SK-N-SH treated with all-trans-retinoic acid at 6 μM for 48 hours (cell line): Measurements from ENCODE around the gene MACROH2A2.

Source experiments
- ARNTL ChIP-seq: fragments of 450-650 bp; formaldehyde crosslinking; IDR thresholded peaks from 2 replicates; pipeline ENCODE4 v1.5.0; 2020; ENCODE audit warnings: low read depth, mild to moderate bottlenecking, moderate library complexity, borderline replicate concordance
- CSDC2 ChIP-seq: fragments of 250-450 bp; sonication (Bioruptor Pico); IDR thresholded peaks from 2 replicates; pipeline ENCODE4 v1.5.0; 2020; ENCODE audit warnings: mild to moderate bottlenecking, moderate library complexity
- ESRRG ChIP-seq: fragments of 250-450 bp; sonication (Bioruptor Pico); IDR thresholded peaks from 2 replicates; pipeline ENCODE4 v1.6.1; 2021; ENCODE audit warnings: mild to moderate bottlenecking
- PPARA ChIP-seq: fragments of 250-450 bp; sonication (Bioruptor Pico); IDR thresholded peaks from 2 replicates; pipeline ENCODE4 v1.5.0; 2020; ENCODE audit warnings: mild to moderate bottlenecking, borderline replicate concordance
- TCF4 ChIP-seq: fragments of 250-450 bp; sonication (Bioruptor Pico); IDR thresholded peaks from 2 replicates; pipeline ENCODE4 v1.8.0; 2021; ENCODE audit warnings: mild to moderate bottlenecking, moderate library complexity, borderline replicate concordance
- TOX ChIP-seq: fragments of 250-450 bp; sonication (Bioruptor Pico); IDR thresholded peaks from 2 replicates; pipeline ENCODE4 v1.8.0; 2021; ENCODE audit warnings: mild to moderate bottlenecking, moderate library complexity, borderline replicate concordance
- ZC3H10 ChIP-seq: fragments of 250-450 bp; sonication (Bioruptor Pico); IDR thresholded peaks from 2 replicates; pipeline ENCODE4 v1.5.1; 2021; ENCODE audit warnings: mild to moderate bottlenecking, moderate library complexity
- ZFP3 ChIP-seq: fragments of 250-450 bp; sonication (Bioruptor Pico); IDR thresholded peaks from 2 replicates; pipeline ENCODE4 v1.5.0; 2020; ENCODE audit warnings: mild to moderate bottlenecking, moderate library complexity
- TF ChIP-seq, protein P1 (sequence below): fragments of 250-450 bp; sonication (Bioruptor Pico); IDR thresholded peaks from 2 replicates; pipeline ENCODE4 v1.8.0; 2020; ENCODE audit warnings: mild to moderate bottlenecking, moderate library complexity, borderline replicate concordance
- TF ChIP-seq, protein P2 (sequence below): fragments of 250-450 bp; sonication (Bioruptor Pico); IDR thresholded peaks from 2 replicates; pipeline ENCODE4 v1.5.0; 2020; ENCODE audit warnings: mild to moderate bottlenecking, moderate library complexity
- TF ChIP-seq, protein P3 (sequence below): fragments of 250-450 bp; sonication (Bioruptor Pico); IDR thresholded peaks from 2 replicates; pipeline ENCODE4 v1.5.1; 2020; ENCODE audit warnings: low read depth, mild to moderate bottlenecking, moderate library complexity

DNA sequence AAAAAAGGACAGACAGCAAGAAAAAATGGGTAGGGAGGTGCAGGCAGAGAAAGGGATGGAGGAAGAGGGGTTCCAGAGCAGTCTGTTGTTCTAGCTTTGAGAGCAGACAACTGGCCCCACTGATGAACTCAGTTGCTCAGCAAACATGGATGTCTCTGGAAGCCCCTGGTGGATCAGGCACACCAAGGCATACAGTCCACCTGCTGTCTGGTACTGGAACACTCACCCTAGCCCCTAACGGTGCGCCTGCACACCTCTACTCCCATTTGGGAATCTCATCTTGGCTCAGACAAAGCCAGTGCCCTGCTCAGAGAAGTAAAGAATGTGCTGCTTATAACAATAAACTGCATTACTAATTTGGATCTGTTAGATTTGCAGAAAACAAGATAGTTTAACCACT, 7.7 kb downstream of the MACROH2A2 start:
- TF ChIP-seq TCF4 (CRISPR knock-in tag) (no peak), CSDC2 (CRISPR knock-in tag) (no peak), ARNTL (CRISPR knock-in tag) (no peak), ZFP3 (CRISPR knock-in tag) (no peak), PPARA (CRISPR knock-in tag) (no peak), TOX (CRISPR knock-in tag) (no peak), ZC3H10 (CRISPR knock-in tag) (no peak), ESRRG (no peak)
- TF ChIP-seq, protein P1, sequence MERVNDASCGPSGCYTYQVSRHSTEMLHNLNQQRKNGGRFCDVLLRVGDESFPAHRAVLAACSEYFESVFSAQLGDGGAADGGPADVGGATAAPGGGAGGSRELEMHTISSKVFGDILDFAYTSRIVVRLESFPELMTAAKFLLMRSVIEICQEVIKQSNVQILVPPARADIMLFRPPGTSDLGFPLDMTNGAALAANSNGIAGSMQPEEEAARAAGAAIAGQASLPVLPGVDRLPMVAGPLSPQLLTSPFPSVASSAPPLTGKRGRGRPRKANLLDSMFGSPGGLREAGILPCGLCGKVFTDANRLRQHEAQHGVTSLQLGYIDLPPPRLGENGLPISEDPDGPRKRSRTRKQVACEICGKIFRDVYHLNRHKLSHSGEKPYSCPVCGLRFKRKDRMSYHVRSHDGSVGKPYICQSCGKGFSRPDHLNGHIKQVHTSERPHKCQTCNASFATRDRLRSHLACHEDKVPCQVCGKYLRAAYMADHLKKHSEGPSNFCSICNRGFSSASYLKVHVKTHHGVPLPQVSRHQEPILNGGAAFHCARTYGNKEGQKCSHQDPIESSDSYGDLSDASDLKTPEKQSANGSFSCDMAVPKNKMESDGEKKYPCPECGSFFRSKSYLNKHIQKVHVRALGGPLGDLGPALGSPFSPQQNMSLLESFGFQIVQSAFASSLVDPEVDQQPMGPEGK (CRISPR knock-in tag) = no peak
- TF ChIP-seq, protein P2, sequence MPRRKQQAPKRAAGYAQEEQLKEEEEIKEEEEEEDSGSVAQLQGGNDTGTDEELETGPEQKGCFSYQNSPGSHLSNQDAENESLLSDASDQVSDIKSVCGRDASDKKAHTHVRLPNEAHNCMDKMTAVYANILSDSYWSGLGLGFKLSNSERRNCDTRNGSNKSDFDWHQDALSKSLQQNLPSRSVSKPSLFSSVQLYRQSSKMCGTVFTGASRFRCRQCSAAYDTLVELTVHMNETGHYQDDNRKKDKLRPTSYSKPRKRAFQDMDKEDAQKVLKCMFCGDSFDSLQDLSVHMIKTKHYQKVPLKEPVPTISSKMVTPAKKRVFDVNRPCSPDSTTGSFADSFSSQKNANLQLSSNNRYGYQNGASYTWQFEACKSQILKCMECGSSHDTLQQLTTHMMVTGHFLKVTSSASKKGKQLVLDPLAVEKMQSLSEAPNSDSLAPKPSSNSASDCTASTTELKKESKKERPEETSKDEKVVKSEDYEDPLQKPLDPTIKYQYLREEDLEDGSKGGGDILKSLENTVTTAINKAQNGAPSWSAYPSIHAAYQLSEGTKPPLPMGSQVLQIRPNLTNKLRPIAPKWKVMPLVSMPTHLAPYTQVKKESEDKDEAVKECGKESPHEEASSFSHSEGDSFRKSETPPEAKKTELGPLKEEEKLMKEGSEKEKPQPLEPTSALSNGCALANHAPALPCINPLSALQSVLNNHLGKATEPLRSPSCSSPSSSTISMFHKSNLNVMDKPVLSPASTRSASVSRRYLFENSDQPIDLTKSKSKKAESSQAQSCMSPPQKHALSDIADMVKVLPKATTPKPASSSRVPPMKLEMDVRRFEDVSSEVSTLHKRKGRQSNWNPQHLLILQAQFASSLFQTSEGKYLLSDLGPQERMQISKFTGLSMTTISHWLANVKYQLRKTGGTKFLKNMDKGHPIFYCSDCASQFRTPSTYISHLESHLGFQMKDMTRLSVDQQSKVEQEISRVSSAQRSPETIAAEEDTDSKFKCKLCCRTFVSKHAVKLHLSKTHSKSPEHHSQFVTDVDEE (CRISPR knock-in tag) = no peak
- TF ChIP-seq, protein P3, sequence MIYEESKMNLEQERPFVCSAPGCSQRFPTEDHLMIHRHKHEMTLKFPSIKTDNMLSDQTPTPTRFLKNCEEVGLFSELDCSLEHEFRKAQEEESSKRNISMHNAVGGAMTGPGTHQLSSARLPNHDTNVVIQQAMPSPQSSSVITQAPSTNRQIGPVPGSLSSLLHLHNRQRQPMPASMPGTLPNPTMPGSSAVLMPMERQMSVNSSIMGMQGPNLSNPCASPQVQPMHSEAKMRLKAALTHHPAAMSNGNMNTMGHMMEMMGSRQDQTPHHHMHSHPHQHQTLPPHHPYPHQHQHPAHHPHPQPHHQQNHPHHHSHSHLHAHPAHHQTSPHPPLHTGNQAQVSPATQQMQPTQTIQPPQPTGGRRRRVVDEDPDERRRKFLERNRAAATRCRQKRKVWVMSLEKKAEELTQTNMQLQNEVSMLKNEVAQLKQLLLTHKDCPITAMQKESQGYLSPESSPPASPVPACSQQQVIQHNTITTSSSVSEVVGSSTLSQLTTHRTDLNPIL = no peak
